A549 (cell line): ENCODE data around the gene PRKAR1B. TPM values are rescaled to one million over a fixed set of nuclear protein-coding genes. Genes with fewer than 3 reads are reported as not detected.

Experiments used
- ATAC-seq, 2 experiments: fragments of 200-7000 bp in 1 of 2; fragments of >200 bp in 1 of 2; cut with Nextera tagmentation in 1 of 2; cut with Tn5 transposase in 1 of 2; 3 replicates each; pipeline versions ENCODE4 v1.8.0 to v1.9.1; 2018 to 2020; ENCODE audit warnings: mild to moderate bottlenecking in 1 of 2, moderate library complexity in 1 of 2
- CTCF ChIA-PET: fragments of 300-600 bp; sonication (Branson Sonifier 250); formaldehyde crosslinking; extraction: SDS; loops from one replicate; lab custom pipeline; 2021; ENCODE audit warnings: antibody characterized with exemption, inconsistent platforms; lab: Yijun Ruan, JAX
- POLR2A ChIA-PET: fragments of 350-600 bp; formaldehyde crosslinking; extraction: SDS; loops from one replicate; lab custom pipeline; 2021; ENCODE audit warnings: antibody characterized with exemption, inconsistent platforms; lab: Yijun Ruan, JAX
- DNase-seq, 2 experiments: peaks; one replicate each; pipeline versions ENCODE4 v3.0.0 to v3.0.0-alpha.2; 2011 to 2016; ENCODE audit warnings: low read depth in 1 of 2, low spot score in 1 of 2
- FAIRE-seq: peaks from 2 replicates; lab custom pipeline; 2011; peaks lifted over from hg19 to GRCh38; lab: Jason Lieb, UNC
- H3K27ac ChIP-seq, 2 experiments: fragments of >200 bp; sonication (Bioruptor Twin); formaldehyde crosslinking; 3 replicates each; pipeline ENCODE4 v1.5.1; 2016 to 2017
- H3K4me1 ChIP-seq: fragments of >200 bp; sonication (Bioruptor Twin); formaldehyde crosslinking; 3 replicates; pipeline ENCODE4 v1.6.1; 2016
- H3K4me2 ChIP-seq: fragments of >200 bp; sonication (Bioruptor Twin); formaldehyde crosslinking; 3 replicates; pipeline ENCODE4 v1.6.1; 2016
- H3K4me3 ChIP-seq: fragments of >200 bp; sonication (Bioruptor Twin); formaldehyde crosslinking; 3 replicates; pipeline ENCODE4 v1.5.1; 2016
- H3K9me3 ChIP-seq: fragments of >200 bp; sonication (Bioruptor Twin); formaldehyde crosslinking; 3 replicates; pipeline ENCODE4 v1.6.1; 2016
- ATOH8 ChIP-seq: fragments of 250-450 bp; sonication (Bioruptor Pico); IDR thresholded peaks from 2 replicates; pipeline ENCODE4 v1.5.0; 2020; ENCODE audit warnings: low read depth, mild to moderate bottlenecking, moderate library complexity
- BHLHE40 ChIP-seq: IDR thresholded peaks from 2 replicates; pipeline ENCODE4 v1.6.1; 2012; ENCODE audit warnings: low read depth, low read length, inconsistent platforms
- CHD2 ChIP-seq: fragments of 150-350 bp; IDR thresholded peaks from 2 replicates; pipeline ENCODE4 v1.6.1; 2014; ENCODE audit warnings: low read length; ENCODE audit not compliant: partially characterized antibody
- CHD4 ChIP-seq: fragments of 200-600 bp; sonication (generic); IDR thresholded peaks from 2 replicates; pipeline ENCODE4 v1.6.1; 2016; ENCODE audit warnings: antibody characterized with exemption, mild to moderate bottlenecking, borderline replicate concordance
- EHF ChIP-seq: fragments of 250-450 bp; sonication (Bioruptor Pico); IDR thresholded peaks from 2 replicates; pipeline ENCODE4 v1.5.0; 2020; ENCODE audit warnings: mild to moderate bottlenecking
- EHMT2 ChIP-seq: fragments of 200-600 bp; sonication (generic); IDR thresholded peaks from 2 replicates; pipeline ENCODE4 v1.6.1; 2016; ENCODE audit warnings: antibody characterized with exemption, low read depth, mild to moderate bottlenecking, moderate library complexity
- ELK1 ChIP-seq: fragments of 150-350 bp; IDR thresholded peaks from 2 replicates; pipeline ENCODE4 v1.6.1; 2014; ENCODE audit warnings: low read depth, mild to moderate bottlenecking, low read length
- ESRRA ChIP-seq: fragments of 150-350 bp; IDR thresholded peaks from 2 replicates; pipeline ENCODE4 v1.6.1; 2014; ENCODE audit warnings: mild to moderate bottlenecking, low read length, borderline replicate concordance
- FOSB ChIP-seq: fragments of 250-450 bp; sonication (Bioruptor Pico); IDR thresholded peaks from 2 replicates; pipeline ENCODE4 v1.5.0; 2020; ENCODE audit warnings: mild to moderate bottlenecking, moderate library complexity
- FOXS1 ChIP-seq: fragments of 250-450 bp; sonication (Bioruptor Pico); IDR thresholded peaks from 2 replicates; pipeline ENCODE4 v1.5.0; 2020; ENCODE audit warnings: mild to moderate bottlenecking, moderate library complexity
- GATA3 ChIP-seq: IDR thresholded peaks from 2 replicates; pipeline ENCODE4 v1.6.1; 2012; ENCODE audit warnings: borderline replicate concordance
- HEYL ChIP-seq: fragments of 250-450 bp; sonication (Bioruptor Pico); IDR thresholded peaks from 2 replicates; pipeline ENCODE4 v1.8.0; 2021; ENCODE audit warnings: mild to moderate bottlenecking, moderate library complexity
- HOXA7 ChIP-seq: fragments of 250-450 bp; sonication (Bioruptor Pico); IDR thresholded peaks from 2 replicates; pipeline ENCODE4 v1.5.0; 2020; ENCODE audit warnings: mild to moderate bottlenecking, moderate library complexity
- HOXB5 ChIP-seq: fragments of 250-450 bp; sonication (Bioruptor Pico); IDR thresholded peaks from 2 replicates; pipeline ENCODE4 v1.5.0; 2020; ENCODE audit warnings: mild to moderate bottlenecking, moderate library complexity
- KDM5A ChIP-seq: fragments of 200-600 bp; sonication (generic); IDR thresholded peaks from 2 replicates; pipeline ENCODE4 v1.6.1; 2016; ENCODE audit warnings: antibody characterized with exemption, mild to moderate bottlenecking
- MAFK ChIP-seq: fragments of 450-650 bp; IDR thresholded peaks from 2 replicates; pipeline ENCODE4 v1.6.1; 2014; ENCODE audit not compliant: partially characterized antibody
- MAZ ChIP-seq: fragments of 150-350 bp; IDR thresholded peaks from 2 replicates; pipeline ENCODE4 v1.6.1; 2014; ENCODE audit warnings: antibody characterized with exemption, low read depth, low read length, borderline replicate concordance
- NFE2L2 ChIP-seq: fragments of 150-350 bp; conservative IDR thresholded peaks from 2 replicates; pipeline ENCODE4 v1.6.1; 2014; ENCODE audit warnings: low read length
- POLR2A ChIP-seq: IDR thresholded peaks from 2 replicates; pipeline ENCODE4 v1.6.1; 2012; ENCODE audit warnings: mild to moderate bottlenecking, low read length
- RNF2 ChIP-seq: fragments of 200-600 bp; sonication (generic); IDR thresholded peaks from 2 replicates; pipeline ENCODE4 v1.6.1; 2016; ENCODE audit warnings: low read depth, mild to moderate bottlenecking, antibody characterized with exemption, moderate library complexity, borderline replicate concordance
- SMC3 ChIP-seq: fragments of >200 bp; sonication (Bioruptor Twin); formaldehyde crosslinking; IDR thresholded peaks from 3 replicates; pipeline ENCODE4 v1.6.1; 2018; ENCODE audit warnings: inconsistent platforms
- TP53 ChIP-seq: fragments of 250-450 bp; sonication (Bioruptor Pico); IDR thresholded peaks from 2 replicates; pipeline ENCODE4 v1.5.0; 2021; ENCODE audit warnings: mild to moderate bottlenecking, moderate library complexity
- ZC3H11A ChIP-seq: fragments of 450-650 bp; IDR thresholded peaks from 2 replicates; pipeline ENCODE4 v1.6.1; 2014; ENCODE audit warnings: antibody characterized with exemption, mild to moderate bottlenecking
- ZFP36 ChIP-seq: fragments of 450-650 bp; IDR thresholded peaks from 2 replicates; pipeline ENCODE4 v1.6.1; 2014; ENCODE audit warnings: borderline replicate concordance; ENCODE audit not compliant: partially characterized antibody
- ZSCAN20 ChIP-seq: fragments of 250-450 bp; sonication (Bioruptor Pico); IDR thresholded peaks from 2 replicates; pipeline ENCODE4 v1.8.0; 2022; ENCODE audit warnings: mild to moderate bottlenecking, moderate library complexity
- WGBS: methylation state at CpG from one replicate; pipeline ENCODE4 v1.1.6; 2017; ENCODE audit errors: missing lambda C conversion rate; 5-methylcytosine and 5-hydroxymethylcytosine counted together
- polyA plus RNA-seq, 4 experiments: library from polyadenylated mRNA; depleted of rRNA in 3 of 4; stranded (reverse); fragments of >200 nt; fragmentation: RNase III in 1 of 4; extraction: RNeasy Plus Mini Kit Qiagen cat#74134 plus additional on column Dnase treatment in 1 of 4; gene quantifications; 2 replicates in 3 of 4; 3 replicates in 1 of 4; pipeline ENCODE4 v1.2.3, GENCODE V29; 2011 to 2017
- TF ChIP-seq, protein P1 (sequence below): fragments of >200 bp; sonication (Bioruptor Twin); formaldehyde crosslinking; IDR thresholded peaks from 3 replicates; pipeline ENCODE4 v1.5.1; 2016
- TF ChIP-seq, protein P2 (sequence below): fragments of >200 bp; sonication (Bioruptor Twin); formaldehyde crosslinking; IDR thresholded peaks from 3 replicates; pipeline ENCODE4 v1.6.1; 2016

Gene PRKAR1B
- polyA plus RNA-seq, 2 of the 4 experiments (the other 2 are of a cell fraction), result 10.1 to 33.7 TPM

DNA sequence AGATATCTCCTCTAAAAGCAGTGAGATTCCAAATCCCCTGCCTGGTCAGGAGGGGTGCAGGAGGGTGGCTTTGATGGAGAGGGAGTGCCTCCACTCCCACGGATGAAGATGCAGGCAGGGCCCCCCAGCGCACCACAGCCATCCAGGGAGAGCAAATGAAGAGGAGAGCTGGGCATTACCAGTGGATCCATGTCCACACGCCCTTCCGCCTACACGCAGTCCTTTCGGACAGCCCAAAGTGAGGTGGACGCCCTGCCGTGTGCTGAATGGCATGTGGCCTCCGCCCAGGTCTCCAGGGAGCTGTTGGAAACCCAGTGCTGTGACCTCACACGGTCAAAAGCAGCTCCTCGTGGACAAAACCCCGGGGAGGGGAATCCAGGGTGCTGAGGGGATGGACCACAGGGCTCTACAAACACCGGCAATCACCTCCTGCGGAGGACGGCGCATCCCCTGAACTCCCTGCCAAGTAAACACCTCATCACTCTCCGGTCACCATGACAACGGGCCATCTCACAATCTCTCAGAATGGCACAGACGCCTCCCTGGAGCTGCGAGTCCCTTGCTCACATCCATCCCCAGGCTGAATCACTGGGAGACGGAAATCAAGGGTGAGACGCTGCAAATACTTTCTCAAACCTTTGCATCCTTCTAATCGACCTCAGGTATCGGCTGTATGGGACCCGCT, 35.6 kb downstream of the PRKAR1B start:
- ATAC-seq, result no peak
- Histone ChIP-seq H3K4me2 (no peak overlapping the region), H3K4me3 (no peak overlapping the region), H3K4me1 (no peaks in the 10 kb centered on the region), H3K27ac (no peak overlapping the region), H3K9me3 (peaks cover 38% of the 10 kb centered on the region)
- WGBS, result 93% methylated on average over 25 of the region's 25 CpGs
- ChIA-PET CTCF (interaction anchor here (0.6 kb wide), 1 partner anchor 11 kb away, joined by 3 read pairs; no protein-coding TSS in a partner anchor), POLR2A (no interaction called here)
- FAIRE-seq, result no peak
- TF ChIP-seq KDM5A (no peak), CHD2 (no peak), MAFK (no peak), HEYL (CRISPR knock-in tag) (no peak), ELK1 (no peak), RNF2 (no peak), FOXS1 (no peak), HOXB5 (CRISPR knock-in tag) (no peak), POLR2A (no peak), GATA3 (no peak)
- TF ChIP-seq, all 56 proteins: peak for 0
- DNase-seq, result no peak

DNA sequence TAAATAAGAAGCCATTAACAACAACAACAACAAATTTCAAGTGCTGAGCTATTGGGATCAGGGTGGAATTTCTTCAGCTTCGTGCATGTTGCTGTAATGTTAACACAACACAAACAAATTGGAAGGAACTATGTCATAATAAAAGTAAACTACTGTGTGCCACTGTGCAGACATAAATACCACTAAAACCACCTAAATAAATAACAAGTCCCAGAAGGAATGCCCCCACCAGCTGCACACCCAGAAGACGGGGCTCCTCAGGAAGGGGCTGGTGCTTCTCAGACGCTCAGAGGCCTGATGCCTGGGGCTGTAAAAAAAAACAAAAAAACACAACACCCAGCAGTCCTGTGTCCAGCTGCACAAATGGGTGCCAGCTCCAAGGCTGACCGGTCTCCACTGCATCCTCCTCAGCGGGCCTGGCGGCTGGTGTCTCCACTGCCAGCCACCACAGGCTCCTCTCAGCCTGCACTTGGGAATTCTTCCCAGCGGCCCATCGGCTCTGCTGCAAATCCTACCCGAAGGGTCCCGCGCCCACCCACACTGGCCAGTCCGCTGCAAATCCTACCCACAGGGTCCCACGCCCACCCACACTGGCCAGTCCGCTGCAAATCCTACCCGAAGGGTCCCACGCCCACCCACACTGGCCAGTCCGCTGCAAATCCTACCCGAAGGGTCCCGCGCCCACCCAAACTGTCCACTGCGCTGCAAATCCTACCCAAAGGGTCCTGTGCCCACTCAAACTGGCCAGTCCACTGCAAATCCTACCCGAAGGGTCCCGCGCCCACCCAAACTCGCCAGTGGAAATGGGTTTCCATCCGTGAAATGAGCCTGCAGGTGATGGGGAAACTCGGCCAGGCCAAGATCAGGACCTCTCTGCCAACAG, 36.4 kb downstream of the PRKAR1B start:
- POLR2A ChIA-PET, result no interaction called here

DNA sequence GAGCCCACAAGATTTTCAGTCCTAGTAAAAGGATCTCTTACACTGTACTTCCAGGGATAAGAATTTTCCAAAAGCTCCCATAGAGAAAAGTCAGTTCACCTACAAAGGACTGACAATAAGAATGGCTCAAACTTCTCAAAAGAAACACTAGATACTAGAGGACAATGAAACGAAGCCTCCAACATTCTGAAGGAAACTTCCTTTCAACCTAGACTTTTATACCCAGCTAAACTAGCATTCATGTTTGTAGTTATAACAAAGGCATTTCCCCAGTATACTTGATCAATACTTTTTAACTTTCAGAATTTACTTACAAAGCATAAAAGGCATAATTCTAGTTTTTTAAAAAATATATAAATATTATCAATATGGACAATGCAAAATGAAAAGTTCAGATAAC, 41.5 kb downstream of the PRKAR1B start:
- Histone ChIP-seq H3K9me3 (peaks cover 61% of the 10 kb centered on the region), H3K27ac (no peak overlapping the region), H3K4me3 (no peak overlapping the region), H3K4me1 (no peaks in the 10 kb centered on the region), H3K4me2 (no peak overlapping the region)
- CTCF ChIA-PET, result no interaction called here
- DNase-seq (no peak), ATAC-seq (no peak), FAIRE-seq (no peak)
- 90% methylated on average over 1 of the region's 1 CpG for WGBS
- POLR2A ChIA-PET, result no interaction called here
- TF ChIP-seq, protein P1, sequence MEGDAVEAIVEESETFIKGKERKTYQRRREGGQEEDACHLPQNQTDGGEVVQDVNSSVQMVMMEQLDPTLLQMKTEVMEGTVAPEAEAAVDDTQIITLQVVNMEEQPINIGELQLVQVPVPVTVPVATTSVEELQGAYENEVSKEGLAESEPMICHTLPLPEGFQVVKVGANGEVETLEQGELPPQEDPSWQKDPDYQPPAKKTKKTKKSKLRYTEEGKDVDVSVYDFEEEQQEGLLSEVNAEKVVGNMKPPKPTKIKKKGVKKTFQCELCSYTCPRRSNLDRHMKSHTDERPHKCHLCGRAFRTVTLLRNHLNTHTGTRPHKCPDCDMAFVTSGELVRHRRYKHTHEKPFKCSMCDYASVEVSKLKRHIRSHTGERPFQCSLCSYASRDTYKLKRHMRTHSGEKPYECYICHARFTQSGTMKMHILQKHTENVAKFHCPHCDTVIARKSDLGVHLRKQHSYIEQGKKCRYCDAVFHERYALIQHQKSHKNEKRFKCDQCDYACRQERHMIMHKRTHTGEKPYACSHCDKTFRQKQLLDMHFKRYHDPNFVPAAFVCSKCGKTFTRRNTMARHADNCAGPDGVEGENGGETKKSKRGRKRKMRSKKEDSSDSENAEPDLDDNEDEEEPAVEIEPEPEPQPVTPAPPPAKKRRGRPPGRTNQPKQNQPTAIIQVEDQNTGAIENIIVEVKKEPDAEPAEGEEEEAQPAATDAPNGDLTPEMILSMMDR, result no peak
- TF ChIP-seq FOSB (CRISPR knock-in tag), result no peak
- TF ChIP-seq ZFP36, result no peak
- no peak for TF ChIP-seq ZC3H11A
- TF ChIP-seq BHLHE40, result no peak
- TF ChIP-seq MAZ, result no peak

More for the DNA sequence above, 36.4 kb downstream of the PRKAR1B start:
- 96% methylated on average over 27 of the region's 27 CpGs for WGBS
- no peak overlapping the region for H3K27ac ChIP-seq
- DNase-seq, result no peak
- FAIRE-seq, result no peak
- CTCF ChIA-PET, result no interaction called here
- no peak for ATAC-seq
- TF ChIP-seq SMC3 (no peak), KDM5A (no peak), POLR2A (no peak), ESRRA (no peak), NFE2L2 (no peak), CHD4 (no peak), HOXA7 (no peak), BHLHE40 (no peak), ATOH8 (CRISPR knock-in tag) (no peak), TP53 (CRISPR knock-in tag) (no peak), ZSCAN20 (CRISPR knock-in tag) (no peak), EHMT2 (no peak), EHF (CRISPR knock-in tag) (no peak)
- TF ChIP-seq, protein P2, sequence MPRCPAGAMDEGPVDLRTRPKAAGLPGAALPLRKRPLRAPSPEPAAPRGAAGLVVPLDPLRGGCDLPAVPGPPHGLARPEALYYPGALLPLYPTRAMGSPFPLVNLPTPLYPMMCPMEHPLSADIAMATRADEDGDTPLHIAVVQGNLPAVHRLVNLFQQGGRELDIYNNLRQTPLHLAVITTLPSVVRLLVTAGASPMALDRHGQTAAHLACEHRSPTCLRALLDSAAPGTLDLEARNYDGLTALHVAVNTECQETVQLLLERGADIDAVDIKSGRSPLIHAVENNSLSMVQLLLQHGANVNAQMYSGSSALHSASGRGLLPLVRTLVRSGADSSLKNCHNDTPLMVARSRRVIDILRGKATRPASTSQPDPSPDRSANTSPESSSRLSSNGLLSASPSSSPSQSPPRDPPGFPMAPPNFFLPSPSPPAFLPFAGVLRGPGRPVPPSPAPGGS, result no peak
- H3K4me3 ChIP-seq, result no peak overlapping the region
- peaks cover 45% of the 10 kb centered on the region for H3K9me3 ChIP-seq
- H3K4me2 ChIP-seq, result no peak overlapping the region
- H3K4me1 ChIP-seq, result no peaks in the 10 kb centered on the region
